H1 (cell line): ENCODE data around the gene TNNI2. TPM values are rescaled to one million over a fixed set of nuclear protein-coding genes. Genes with fewer than 3 reads are reported as not detected.

Experiments
- CTCF ChIA-PET: fragments of 300-600 bp; sonication (Branson Sonifier 250); formaldehyde crosslinking; loops from one replicate; lab custom pipeline; 2021; ENCODE audit not compliant: partially characterized antibody; lab: Charles Lee
- POLR2A ChIA-PET: fragments of 300-600 bp; sonication (Branson Sonifier 250); formaldehyde crosslinking; loops from one replicate; lab custom pipeline; 2021; ENCODE audit warnings: inconsistent platforms; ENCODE audit not compliant: partially characterized antibody; lab: Charles Lee
- DNase-seq, 2 experiments: peaks; one replicate each; pipeline versions ENCODE4 v3.0.0 to v3.0.0-alpha.2; 2010 to 2022; ENCODE audit warnings: low spot score in 2 of 2, low read depth in 1 of 2, mixed read lengths in 1 of 2
- FAIRE-seq: peaks from 2 replicates; lab custom pipeline; 2011; peaks lifted over from hg19 to GRCh38; lab: Jason Lieb, UNC
- H2AFZ ChIP-seq: 2 replicates; pipeline ENCODE4 v1.8.1; 2012; ENCODE audit warnings: low read length, inconsistent platforms
- H2AK5ac ChIP-seq: 2 replicates; pipeline ENCODE4 v1.6.1; 2013; ENCODE audit warnings: low read depth, low read length
- H2BK120ac ChIP-seq: replicated peaks from 2 replicates; pipeline ENCODE3; 2013; ENCODE audit warnings: low read depth, low read length, inconsistent platforms
- H2BK12ac ChIP-seq: 2 replicates; pipeline ENCODE4 v1.6.1; 2013; ENCODE audit warnings: low read depth, low read length
- H2BK15ac ChIP-seq: 2 replicates; pipeline ENCODE4 v1.6.1; 2013; ENCODE audit warnings: low read length
- H2BK20ac ChIP-seq: 2 replicates; pipeline ENCODE4 v1.6.1; 2013; ENCODE audit warnings: low read length
- H2BK5ac ChIP-seq: 2 replicates; pipeline ENCODE4 v1.6.1; 2013; ENCODE audit warnings: low read depth, low read length
- H3K14ac ChIP-seq: 2 replicates; pipeline ENCODE4 v1.6.1; 2013; ENCODE audit warnings: inconsistent platforms; ENCODE audit not compliant: insufficient read length
- H3K18ac ChIP-seq: 2 replicates; pipeline ENCODE4 v1.6.1; 2013; ENCODE audit warnings: low read length; ENCODE audit errors: extremely low read depth
- H3K23ac ChIP-seq: 2 replicates; pipeline ENCODE4 v1.6.1; 2013; ENCODE audit warnings: inconsistent platforms; ENCODE audit not compliant: insufficient read length
- H3K23me2 ChIP-seq: 2 replicates; pipeline ENCODE4 v1.6.1; 2013; ENCODE audit warnings: low read depth, low read length
- H3K27ac ChIP-seq: 2 replicates; pipeline ENCODE4 v1.6.1; 2011; ENCODE audit warnings: low read depth, low read length, inconsistent platforms
- H3K27me3 ChIP-seq, 4 experiments: replicated peaks in 1 of 4; 1 replicate in 1 of 4; 2 replicates in 3 of 4; pipeline versions ENCODE4 v1.6.1 to v1.8.1; 2011 to 2013; ENCODE audit warnings: low read length in 3 of 4, mild to moderate bottlenecking in 3 of 4, inconsistent platforms in 2 of 4, mixed read lengths in 2 of 4, moderate library complexity in 1 of 4; ENCODE audit not compliant: control insufficient read depth in 3 of 4, insufficient read depth in 3 of 4; ENCODE audit errors: extremely low read depth in 1 of 4
- H3K36me3 ChIP-seq, 4 experiments: 2 replicates each; pipeline versions ENCODE4 v1.6.1 to v1.8.1; 2011 to 2013; ENCODE audit warnings: mild to moderate bottlenecking in 4 of 4, low read length in 3 of 4, moderate library complexity in 2 of 4, control low read depth in 1 of 4, inconsistent platforms in 1 of 4; ENCODE audit not compliant: insufficient read depth in 4 of 4, control insufficient read depth in 2 of 4
- H3K4ac ChIP-seq: replicated peaks from 2 replicates; pipeline ENCODE3; 2013; ENCODE audit warnings: low read length, low read depth, mixed read lengths, inconsistent platforms; ENCODE audit not compliant: insufficient read length
- H3K4me1 ChIP-seq, 4 experiments: replicated peaks in 1 of 4; 1 replicate in 1 of 4; 2 replicates in 3 of 4; pipeline versions ENCODE4 v1.6.1 to v1.8.1; 2011 to 2013; ENCODE audit warnings: low read length in 3 of 4, inconsistent platforms in 2 of 4, mixed read lengths in 1 of 4; ENCODE audit not compliant: insufficient read depth in 4 of 4, control insufficient read depth in 3 of 4
- H3K4me2 ChIP-seq, 2 experiments: 2 replicates each; pipeline versions ENCODE4 v1.6.1 to v1.8.1; 2011 to 2013; ENCODE audit warnings: low read depth in 2 of 2, low read length in 2 of 2, control low read depth in 1 of 2, inconsistent platforms in 1 of 2, mild to moderate bottlenecking in 1 of 2; ENCODE audit not compliant: insufficient read depth in 1 of 2
- H3K4me3 ChIP-seq, 4 experiments: fragments of 200-600, 300-600 bp in 1 of 4; sonication (generic), shearing (Covaris generic), sonication (Bioruptor Twin) in 1 of 4; 2 replicates each; pipeline versions ENCODE4 v1.5.1 to v1.8.1; 2011 to 2016; ENCODE audit warnings: low read length in 4 of 4, low read depth in 3 of 4, control low read depth in 2 of 4, inconsistent platforms in 2 of 4, mild to moderate bottlenecking in 2 of 4, mixed read lengths in 1 of 4, moderate library complexity in 1 of 4; ENCODE audit not compliant: insufficient read depth in 2 of 4; ENCODE audit errors: extremely low read depth in 1 of 4
- H3K56ac ChIP-seq: replicated peaks from 2 replicates; pipeline ENCODE3; 2013; ENCODE audit warnings: low read depth, mild to moderate bottlenecking, mixed read lengths, low read length, inconsistent platforms; ENCODE audit not compliant: insufficient read length
- H3K79me1 ChIP-seq: 2 replicates; pipeline ENCODE4 v1.6.1; 2013; ENCODE audit warnings: low read depth, low read length, control low read depth
- H3K79me2 ChIP-seq, 2 experiments: 2 replicates each; pipeline versions ENCODE4 v1.6.1 to v1.8.1; 2012 to 2013; ENCODE audit warnings: low read length in 2 of 2, mild to moderate bottlenecking in 2 of 2, inconsistent platforms in 1 of 2; ENCODE audit not compliant: insufficient read depth in 2 of 2, control insufficient read depth in 1 of 2
- H3K9ac ChIP-seq, 4 experiments: replicated peaks in 1 of 4; 1 replicate in 1 of 4; 2 replicates in 3 of 4; pipeline versions ENCODE4 v1.6.1 to v1.8.1; 2011 to 2013; ENCODE audit warnings: low read depth in 3 of 4, low read length in 3 of 4, control low read depth in 2 of 4, mild to moderate bottlenecking in 2 of 4, moderate library complexity in 2 of 4, inconsistent platforms in 1 of 4; ENCODE audit errors: extremely low read depth in 1 of 4
- H3K9me3 ChIP-seq, 2 experiments: 2 replicates each; pipeline versions ENCODE4 v1.6.1 to v1.8.1; 2012 to 2013; ENCODE audit warnings: mild to moderate bottlenecking in 2 of 2, moderate library complexity in 2 of 2, control low read depth in 1 of 2, inconsistent platforms in 1 of 2, low read depth in 1 of 2, low read length in 1 of 2, mixed read lengths in 1 of 2; ENCODE audit not compliant: insufficient read depth in 2 of 2
- H4K20me1 ChIP-seq, 2 experiments: replicated peaks in 1 of 2; 2 replicates each; pipeline versions ENCODE3 to v1.8.1; 2011 to 2013; ENCODE audit warnings: inconsistent platforms in 2 of 2, low read length in 2 of 2, mild to moderate bottlenecking in 1 of 2; ENCODE audit not compliant: insufficient read depth in 2 of 2, control insufficient read depth in 1 of 2
- H4K5ac ChIP-seq: 2 replicates; pipeline ENCODE4 v1.6.1; 2013; ENCODE audit warnings: low read length, low read depth, mixed read lengths, inconsistent platforms; ENCODE audit not compliant: insufficient read length
- H4K8ac ChIP-seq: 2 replicates; pipeline ENCODE4 v1.8.0; 2013; ENCODE audit warnings: mild to moderate bottlenecking, moderate library complexity, low read length, inconsistent platforms; ENCODE audit not compliant: insufficient read depth; ENCODE audit errors: extremely low read depth
- H4K91ac ChIP-seq: replicated peaks from 2 replicates; pipeline ENCODE3; 2013; ENCODE audit warnings: low read length, mixed read lengths, inconsistent platforms; ENCODE audit not compliant: insufficient read length
- JUND ChIP-seq: IDR thresholded peaks from 2 replicates; pipeline ENCODE4 v1.6.1; 2011; ENCODE audit warnings: mild to moderate bottlenecking, improper control_type of control experiment, low read length
- KDM4A ChIP-seq: IDR thresholded peaks from one replicate; pipeline ENCODE4 v1.7.1; 2012; ENCODE audit warnings: low read depth, mild to moderate bottlenecking, moderate library complexity, low read length, inconsistent platforms; ENCODE audit not compliant: severe bottlenecking
- WGBS, 2 experiments: shearing (Covaris generic) in 1 of 2; methylation state at CpG; one replicate each; pipeline versions ENCODE4 v1.1.6 to v1.1.7; 2013 to 2015; ENCODE audit warnings: low lambda C conversion rate in 2 of 2, mixed read lengths in 2 of 2, inconsistent platforms in 1 of 2, low coverage in 1 of 2, missing lambda C conversion rate in 1 of 2; ENCODE audit not compliant: insufficient replicate concordance in 2 of 2, insufficient coverage in 1 of 2, insufficient read length in 1 of 2; ENCODE audit errors: extremely low coverage in 1 of 2, missing lambda C conversion rate in 1 of 2; 5-methylcytosine and 5-hydroxymethylcytosine counted together
- polyA plus RNA-seq, 7 experiments: library from polyadenylated mRNA; depleted of rRNA in 3 of 7; stranded (reverse) in 5 of 7; unstranded in 2 of 7; fragments of >200 nt in 5 of 7; fragments of 200-250 nt in 2 of 7; gene quantifications; 1 replicate in 5 of 7; 2 replicates in 1 of 7; 4 replicates in 1 of 7; pipeline versions ENCODE4 v1.2.1 to v1.2.3, GENCODE V29; 2011 to 2013; ENCODE audit warnings: missing spikeins in 2 of 7, mixed read lengths in 2 of 7
- total RNA-seq: library from RNA; stranded (reverse); fragmentation: NEBNext Ultra II Directional; extraction: Animal tissue kit (Norgen Biotek cat#: 25700); gene quantifications from 2 replicates; pipeline ENCODE4 v1.2.1, GENCODE V29; 2021
- TF ChIP-seq, protein P1 (sequence below): IDR thresholded peaks from 2 replicates; pipeline ENCODE4 v1.6.1; 2012; ENCODE audit warnings: low read length, inconsistent platforms
- TF ChIP-seq, protein P2 (sequence below), 3 experiments: IDR thresholded peaks; 1 replicate in 2 of 3; 2 replicates in 1 of 3; pipeline versions ENCODE4 v1.5.1 to v1.6.1; 2011; ENCODE audit warnings: low read length in 3 of 3, mild to moderate bottlenecking in 3 of 3, inconsistent platforms in 2 of 3, low read depth in 1 of 3, moderate library complexity in 1 of 3; ENCODE audit not compliant: insufficient read depth in 1 of 3; ENCODE audit errors: control extremely low read depth in 1 of 3

Gene TNNI2
- total and polyA plus RNA-seq, 2 of the 8 experiments (the other 6 are each of a cell fraction or from before 2014, with no cell fraction given): not detected

DNA sequence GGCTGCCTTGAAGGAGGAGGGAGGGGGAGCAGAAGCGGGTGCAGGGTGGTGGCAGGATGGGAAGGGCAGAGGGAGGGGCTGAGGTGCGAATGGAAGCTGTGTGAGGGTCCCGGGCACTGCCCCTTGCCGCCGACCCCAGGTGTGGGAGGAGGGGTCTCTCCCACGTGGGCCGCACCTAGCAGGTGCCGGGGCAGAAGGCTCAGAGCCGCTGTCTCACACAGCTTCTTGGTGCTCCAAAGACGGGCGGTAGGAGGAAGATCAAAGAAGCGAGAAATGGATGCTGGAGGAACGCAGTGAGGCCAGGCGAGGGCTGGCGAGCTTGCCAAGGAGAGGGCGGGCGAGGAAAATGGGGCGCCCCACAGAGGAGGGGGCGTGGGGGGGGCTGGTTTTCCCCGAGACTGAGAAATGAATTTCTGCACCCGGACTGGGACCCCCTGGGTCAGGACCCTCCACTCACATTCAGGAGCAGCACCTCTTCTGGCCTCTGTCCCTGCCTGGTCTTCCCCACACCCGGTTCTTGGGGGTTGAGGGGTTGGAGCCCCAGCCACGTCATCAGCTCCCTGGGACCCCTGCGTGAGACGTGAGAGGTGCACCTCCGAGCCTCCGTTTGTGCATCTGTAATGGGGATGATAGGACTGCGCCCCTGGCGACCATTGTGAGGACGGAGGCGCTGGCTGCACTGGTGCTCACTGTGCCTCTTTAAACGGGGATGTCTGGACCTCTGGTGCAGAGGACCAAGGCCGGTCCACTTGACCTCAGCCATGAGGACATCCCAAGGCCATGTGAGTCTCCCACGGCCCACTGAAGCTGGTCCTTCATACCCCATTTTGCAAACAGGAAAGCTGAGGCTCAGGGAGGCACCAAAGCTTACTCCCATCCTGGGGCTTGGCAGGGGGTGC lies 30.9 kb downstream of the TNNI2 start:
- 90% methylated on average over 30 of the region's 34 CpGs; no CpG with 5 or more reads in 1 of the 2 experiments for WGBS, 2 experiments
- Histone ChIP-seq H4K8ac (no peak overlapping the region), H3K14ac (no peak overlapping the region), H3K18ac (no peak overlapping the region), H2BK120ac (no peak overlapping the region), H3K9ac (no peak overlapping the region), H2BK20ac (no peak overlapping the region), H2BK15ac (no peak overlapping the region), H3K4ac (no peak overlapping the region), H2AFZ (no peak overlapping the region), H4K91ac (no peak overlapping the region), H3K4me3 (no peak overlapping the region), H2BK5ac (no peak overlapping the region), H3K79me1 (no peaks in the 10 kb centered on the region), H2AK5ac (no peak overlapping the region), H3K27ac (no peak overlapping the region), H3K79me2 (no peaks in the 10 kb centered on the region), H3K4me2 (no peak overlapping the region), H3K23me2 (no peaks in the 10 kb centered on the region; the same call in 1 of the 2 replicates), H3K36me3 (no peaks in the 10 kb centered on the region), H3K27me3 (peaks cover 0 to 3% (median 0%) of the 10 kb centered on the region in 4 experiments; a peak in 1 of 7 replicates), H2BK12ac (no peak overlapping the region), H3K9me3 (no peaks in the 10 kb centered on the region), H4K20me1 (no peaks in the 10 kb centered on the region), H4K5ac (no peak overlapping the region), H3K23ac (no peak overlapping the region), H3K56ac (no peak overlapping the region), H3K4me1 (no peaks in the 10 kb centered on the region)
- ChIA-PET CTCF (interaction anchor here (0.8 to 3.3 kb wide), 19 partner anchors 11 to 286 kb away, joined by 3 to 25 read pairs (median 5); partner anchors contain the start of genes TNNI2 and TNNT3), POLR2A (interaction anchor here (0.6 kb wide), 1 partner anchor 36 kb away, joined by 3 read pairs; no protein-coding TSS in a partner anchor)
- DNase-seq (no peak), FAIRE-seq (no peak)
- TF ChIP-seq JUND: no peak
- no peak for TF ChIP-seq KDM4A
- TF ChIP-seq, protein P1, sequence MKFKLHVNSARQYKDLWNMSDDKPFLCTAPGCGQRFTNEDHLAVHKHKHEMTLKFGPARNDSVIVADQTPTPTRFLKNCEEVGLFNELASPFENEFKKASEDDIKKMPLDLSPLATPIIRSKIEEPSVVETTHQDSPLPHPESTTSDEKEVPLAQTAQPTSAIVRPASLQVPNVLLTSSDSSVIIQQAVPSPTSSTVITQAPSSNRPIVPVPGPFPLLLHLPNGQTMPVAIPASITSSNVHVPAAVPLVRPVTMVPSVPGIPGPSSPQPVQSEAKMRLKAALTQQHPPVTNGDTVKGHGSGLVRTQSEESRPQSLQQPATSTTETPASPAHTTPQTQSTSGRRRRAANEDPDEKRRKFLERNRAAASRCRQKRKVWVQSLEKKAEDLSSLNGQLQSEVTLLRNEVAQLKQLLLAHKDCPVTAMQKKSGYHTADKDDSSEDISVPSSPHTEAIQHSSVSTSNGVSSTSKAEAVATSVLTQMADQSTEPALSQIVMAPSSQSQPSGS: no peak
- TF ChIP-seq, protein P2, sequence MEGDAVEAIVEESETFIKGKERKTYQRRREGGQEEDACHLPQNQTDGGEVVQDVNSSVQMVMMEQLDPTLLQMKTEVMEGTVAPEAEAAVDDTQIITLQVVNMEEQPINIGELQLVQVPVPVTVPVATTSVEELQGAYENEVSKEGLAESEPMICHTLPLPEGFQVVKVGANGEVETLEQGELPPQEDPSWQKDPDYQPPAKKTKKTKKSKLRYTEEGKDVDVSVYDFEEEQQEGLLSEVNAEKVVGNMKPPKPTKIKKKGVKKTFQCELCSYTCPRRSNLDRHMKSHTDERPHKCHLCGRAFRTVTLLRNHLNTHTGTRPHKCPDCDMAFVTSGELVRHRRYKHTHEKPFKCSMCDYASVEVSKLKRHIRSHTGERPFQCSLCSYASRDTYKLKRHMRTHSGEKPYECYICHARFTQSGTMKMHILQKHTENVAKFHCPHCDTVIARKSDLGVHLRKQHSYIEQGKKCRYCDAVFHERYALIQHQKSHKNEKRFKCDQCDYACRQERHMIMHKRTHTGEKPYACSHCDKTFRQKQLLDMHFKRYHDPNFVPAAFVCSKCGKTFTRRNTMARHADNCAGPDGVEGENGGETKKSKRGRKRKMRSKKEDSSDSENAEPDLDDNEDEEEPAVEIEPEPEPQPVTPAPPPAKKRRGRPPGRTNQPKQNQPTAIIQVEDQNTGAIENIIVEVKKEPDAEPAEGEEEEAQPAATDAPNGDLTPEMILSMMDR (IDR thresholded peaks at IDR 0.05; ENCODE audit: control extremely low read depth in 1 of 3, insufficient read depth in 1 of 3, low read depth in 1 of 3, low read length in 3 of 3): peak in 2 of 3 experiments; percentile 10 to 18; a peak in 2 of 4 replicates
